Ammon's horn (tissue), 1 donor: ENCODE measurements around the gene TCHP.
"Not testable (repeated sequence)": the region's sequence is repeated elsewhere in the genome, so short reads cannot be mapped to it uniquely, and the experiment has no call there.

Source experiments
- DNase-seq: peaks from one replicate; pipeline ENCODE4 v3.0.0-alpha.2; 2016; ENCODE audit warnings: low spot score

The TCHP gene

GRCh38 chr12:109879351-109880042, 20.6 kb upstream of the TCHP start:
- DNase-seq, result peak; percentile 56

- peak; percentile 86 for DNase-seq
These were observed 19.8 kb upstream of the TCHP start, which contains the start of gene GLTP for GRCh38 chr12:109880043-109880931. Gene GLTP, minus strand, starts transcription at chr12:109880541. Its CDS starts 167 bp downstream, at chr12:109880374.

- DNase-seq, result no peak
These were observed 19.1 kb upstream of the TCHP start for GRCh38 chr12:109880938-109881337.

- DNase-seq, result no peak
These were observed 18.3 kb upstream of the TCHP start for GRCh38 chr12:109881752-109882151.

GRCh38 chr12:109883461-109883860, 16.6 kb upstream of the TCHP start:
- DNase-seq, result no peak

- no peak for DNase-seq
These were observed 14.5 kb upstream of the TCHP start for GRCh38 chr12:109885616-109886015.

- no peak for DNase-seq
These were observed 11.7 kb upstream of the TCHP start for GRCh38 chr12:109888179-109889020.

GRCh38 chr12:109890620-109891170, 9.4 kb upstream of the TCHP start:
- DNase-seq, result no peak

- not testable (repeated sequence) for DNase-seq
These were observed 8.3 kb upstream of the TCHP start for GRCh38 chr12:109891731-109892130.

GRCh38 chr12:109892165-109892715, 7.8 kb upstream of the TCHP start:
- DNase-seq, result no peak

- DNase-seq, result no peak
These were observed 7.3 kb upstream of the TCHP start for GRCh38 chr12:109892748-109893147.

GRCh38 chr12:109893261-109893995, 6.6 kb upstream of the TCHP start:
- no peak for DNase-seq

- DNase-seq, result no peak
These were observed 5.1 kb upstream of the TCHP start for GRCh38 chr12:109894939-109895338.

- no peak for DNase-seq
These were observed 3.9 kb upstream of the TCHP start for GRCh38 chr12:109896188-109896587.

GRCh38 chr12:109897029-109897428, 3.0 kb upstream of the TCHP start:
- no peak for DNase-seq

- not testable (repeated sequence) for DNase-seq
These were observed 729 bp upstream of the TCHP start for GRCh38 chr12:109899345-109899744.

GRCh38 chr12:109900752-109901580, 892 bp downstream of the TCHP start:
- DNase-seq, result no peak

- DNase-seq, result peak; percentile 39
These were observed 2.9 kb downstream of the TCHP start for GRCh38 chr12:109902891-109903418.

- DNase-seq, result no peak
These were observed 5.2 kb downstream of the TCHP start for GRCh38 chr12:109905301-109905700.
